Prostate gland (tissue), 2 donors: Measurements from ENCODE around the gene ARHGAP45. TPM values are rescaled to one million over a fixed set of nuclear protein-coding genes. Genes with fewer than 3 reads are reported as not detected.

ENCODE experiments used
- DNase-seq: peaks from one replicate; pipeline ENCODE4 v3.0.0-alpha.2; 2019; ENCODE audit warnings: low spot score
- H3K27ac ChIP-seq, 2 donors: fragments of 200-600 bp; sonication (generic); 2 replicates each; pipeline ENCODE4 v1.5.1; 2017 to 2019
- H3K27me3 ChIP-seq: fragments of 200-600 bp; sonication (generic); replicated peaks from 2 replicates; pipeline ENCODE4 v1.5.1; 2019; ENCODE audit not compliant: insufficient read depth
- H3K36me3 ChIP-seq, 2 donors: fragments of 200-600 bp; sonication (generic); 1 replicate in 1 of 2; 2 replicates in 1 of 2; pipeline versions ENCODE4 v1.5.1 to v1.8.1; 2017 to 2019
- H3K4me1 ChIP-seq: fragments of 200-600 bp; sonication (generic); replicated peaks from 2 replicates; pipeline ENCODE4 v1.5.1; 2019
- H3K4me3 ChIP-seq, 2 donors: fragments of 200-600 bp; sonication (generic); 2 replicates each; pipeline ENCODE4 v1.5.1; 2017 to 2019
- H3K9me3 ChIP-seq: fragments of 200-600 bp; sonication (generic); 2 replicates; pipeline ENCODE4 v1.5.1; 2017
- POLR2A ChIP-seq: fragments of 450-650 bp; IDR thresholded peaks from one replicate; pipeline ENCODE4 v1.6.1; 2016; ENCODE audit warnings: antibody characterized with exemption, mild to moderate bottlenecking
- POLR2AphosphoS5 ChIP-seq: sonication (generic); formaldehyde crosslinking; IDR thresholded peaks from one replicate; pipeline ENCODE4 v1.6.1; 2017; ENCODE audit warnings: antibody characterized with exemption
- WGBS: methylation state at CpG from one replicate; pipeline ENCODE4 v1.1.5; 2018; 5-methylcytosine and 5-hydroxymethylcytosine counted together
- intact Hi-C: fragments of 100-400 bp; cut with DNase I; formaldehyde crosslinking; loops from one replicate; pipeline ENCODE4 v1.14.2; 2022
- total RNA-seq, 2 donors: library from RNA; depleted of rRNA; stranded (reverse); fragments of >200 nt; gene quantifications; one replicate each; pipeline ENCODE4 v1.1.0, GENCODE V29; 2016
- TF ChIP-seq, protein P1 (sequence below), 4 experiments: fragments of 200-600 bp in 2 of 4; fragments of 450-650 bp in 2 of 4; sonication (generic) in 2 of 4; IDR thresholded peaks; 1 replicate in 3 of 4; 2 replicates in 1 of 4; pipeline ENCODE4 v1.5.1; 2016 to 2019; ENCODE audit warnings: antibody characterized with exemption in 4 of 4, mild to moderate bottlenecking in 2 of 4, moderate library complexity in 2 of 4

The ARHGAP45 gene
- total RNA-seq, 2 donors from 2014 or later, result 8.9 to 26.2 TPM

DNA sequence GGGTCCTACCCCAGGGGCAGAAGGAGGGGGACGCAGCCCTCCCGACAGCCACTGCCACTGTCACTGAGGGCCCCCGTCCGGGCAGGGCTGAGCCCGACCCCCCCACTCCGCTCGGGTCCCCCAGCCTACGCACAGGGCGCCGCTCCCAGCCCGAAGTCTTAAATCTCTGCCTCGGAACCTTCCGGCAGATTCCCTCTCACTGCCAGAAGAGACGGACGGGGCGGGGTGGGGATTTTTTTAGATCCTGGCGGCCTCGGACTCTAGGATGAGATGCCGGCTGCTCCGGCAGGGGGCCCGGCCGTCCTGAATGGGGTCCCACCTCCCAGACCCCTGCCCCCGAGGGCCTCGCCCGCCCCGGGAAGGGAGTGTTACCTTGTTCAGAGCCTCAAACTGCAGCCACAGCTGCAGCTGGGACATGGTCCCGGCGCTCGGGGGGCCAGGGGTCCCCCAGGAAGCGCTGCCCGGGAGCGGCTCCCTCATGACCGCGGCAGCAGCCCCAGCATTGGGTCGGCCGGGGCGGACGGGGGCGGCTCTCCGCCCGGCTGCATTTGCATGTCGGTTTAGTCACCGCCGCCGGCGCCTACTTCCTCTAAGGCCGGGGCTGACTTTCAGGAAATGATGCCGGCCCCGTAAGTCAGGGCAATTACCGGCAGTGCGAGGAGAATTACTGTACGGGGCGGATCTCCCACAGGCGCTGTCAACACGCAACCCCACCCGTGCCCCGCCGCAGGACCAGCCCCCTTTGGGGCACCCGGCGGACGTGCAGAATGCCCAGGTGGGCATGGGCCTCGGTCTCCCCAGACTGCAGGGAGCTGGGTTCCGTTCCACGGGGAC lies 65.0 kb downstream of the ARHGAP45 start:
- Histone ChIP-seq H3K4me1 (peaks cover 29% of the 10 kb centered on the region), H3K9me3 (no peaks in the 10 kb centered on the region), H3K36me3 (peaks cover 0 to 5% of the 10 kb centered on the region in 2 donors), H3K27me3 (no peaks in the 10 kb centered on the region), H3K27ac (peak overlapping the region; percentile 83 to 89), H3K4me3 (peak overlapping the region; percentile 39 to 54)
- peak; percentile 83 for DNase-seq
- WGBS, result 2% methylated on average over 32 of the region's 64 CpGs
- intact Hi-C loops, result loop anchor here (5.0 kb wide), 1 partner anchor 40 kb away; the partner anchor contains the start of gene SBNO2
- TF ChIP-seq, protein P1, sequence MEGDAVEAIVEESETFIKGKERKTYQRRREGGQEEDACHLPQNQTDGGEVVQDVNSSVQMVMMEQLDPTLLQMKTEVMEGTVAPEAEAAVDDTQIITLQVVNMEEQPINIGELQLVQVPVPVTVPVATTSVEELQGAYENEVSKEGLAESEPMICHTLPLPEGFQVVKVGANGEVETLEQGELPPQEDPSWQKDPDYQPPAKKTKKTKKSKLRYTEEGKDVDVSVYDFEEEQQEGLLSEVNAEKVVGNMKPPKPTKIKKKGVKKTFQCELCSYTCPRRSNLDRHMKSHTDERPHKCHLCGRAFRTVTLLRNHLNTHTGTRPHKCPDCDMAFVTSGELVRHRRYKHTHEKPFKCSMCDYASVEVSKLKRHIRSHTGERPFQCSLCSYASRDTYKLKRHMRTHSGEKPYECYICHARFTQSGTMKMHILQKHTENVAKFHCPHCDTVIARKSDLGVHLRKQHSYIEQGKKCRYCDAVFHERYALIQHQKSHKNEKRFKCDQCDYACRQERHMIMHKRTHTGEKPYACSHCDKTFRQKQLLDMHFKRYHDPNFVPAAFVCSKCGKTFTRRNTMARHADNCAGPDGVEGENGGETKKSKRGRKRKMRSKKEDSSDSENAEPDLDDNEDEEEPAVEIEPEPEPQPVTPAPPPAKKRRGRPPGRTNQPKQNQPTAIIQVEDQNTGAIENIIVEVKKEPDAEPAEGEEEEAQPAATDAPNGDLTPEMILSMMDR (IDR thresholded peaks at IDR 0.05), result peak in 2 of 4 experiments; percentile 5 to 12
- TF ChIP-seq POLR2AphosphoS5 (peak; percentile 78), POLR2A (peak; percentile 82)

DNA sequence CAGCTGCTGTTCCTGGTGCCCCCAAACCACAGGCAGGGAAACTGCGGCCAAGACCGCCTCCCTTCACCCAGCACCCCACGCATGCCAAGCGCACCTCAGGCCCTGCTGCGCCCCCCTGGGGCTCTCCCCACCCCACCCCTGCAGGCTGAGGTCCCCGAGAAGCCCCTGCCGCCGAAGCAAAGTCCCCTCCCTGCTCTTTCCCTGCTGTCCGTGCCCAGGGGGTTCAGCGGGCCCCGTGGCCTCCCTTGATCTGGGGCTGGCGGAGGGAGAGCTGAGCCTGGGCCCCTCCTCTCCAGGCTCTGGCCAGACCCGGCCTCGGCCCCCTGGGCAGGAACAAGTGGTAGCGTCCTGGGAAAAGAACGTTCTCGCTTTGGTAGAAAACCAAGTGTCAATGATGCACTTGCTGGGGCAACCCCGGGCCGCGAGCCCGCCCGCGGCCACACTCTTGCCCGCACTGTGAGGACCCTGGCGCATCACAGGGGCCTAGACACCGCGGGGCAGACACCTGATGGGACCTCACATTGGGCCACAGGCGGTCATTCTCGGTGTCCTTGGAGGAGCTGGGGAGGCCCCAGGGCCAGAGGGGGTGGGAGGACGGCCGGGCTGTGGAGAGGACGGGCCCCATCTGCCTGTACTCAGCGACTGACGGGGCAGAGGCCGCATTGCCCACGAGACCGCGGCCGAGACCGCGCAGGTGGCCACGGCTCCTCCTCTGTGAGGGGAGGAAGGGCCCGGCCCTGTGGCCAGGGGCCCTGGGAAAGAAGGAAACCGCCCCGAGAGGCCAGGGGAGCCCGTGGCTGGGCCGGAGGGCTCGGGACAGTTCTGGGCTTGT lies 65.8 kb downstream of the ARHGAP45 start:
- H3K36me3 ChIP-seq, result no peaks in the 10 kb centered on the region
- H3K27ac ChIP-seq, result peak overlapping the region; percentile 83 to 89
- H3K4me3 ChIP-seq, result peak overlapping the region; percentile 39 to 54
- intact Hi-C loops, result loop anchor here (5.0 kb wide), 1 partner anchor 40 kb away; the partner anchor contains the start of gene SBNO2
- 53% methylated on average over 31 of the region's 48 CpGs for WGBS
- TF ChIP-seq POLR2A, result no peak
- no peak for TF ChIP-seq POLR2AphosphoS5
- TF ChIP-seq, protein P1 (IDR thresholded peaks at IDR 0.05), result no peak
- H3K9me3 ChIP-seq, result no peaks in the 10 kb centered on the region
- H3K4me1 ChIP-seq, result peaks cover 29% of the 10 kb centered on the region
- no peak for DNase-seq
- no peaks in the 10 kb centered on the region for H3K27me3 ChIP-seq

DNA sequence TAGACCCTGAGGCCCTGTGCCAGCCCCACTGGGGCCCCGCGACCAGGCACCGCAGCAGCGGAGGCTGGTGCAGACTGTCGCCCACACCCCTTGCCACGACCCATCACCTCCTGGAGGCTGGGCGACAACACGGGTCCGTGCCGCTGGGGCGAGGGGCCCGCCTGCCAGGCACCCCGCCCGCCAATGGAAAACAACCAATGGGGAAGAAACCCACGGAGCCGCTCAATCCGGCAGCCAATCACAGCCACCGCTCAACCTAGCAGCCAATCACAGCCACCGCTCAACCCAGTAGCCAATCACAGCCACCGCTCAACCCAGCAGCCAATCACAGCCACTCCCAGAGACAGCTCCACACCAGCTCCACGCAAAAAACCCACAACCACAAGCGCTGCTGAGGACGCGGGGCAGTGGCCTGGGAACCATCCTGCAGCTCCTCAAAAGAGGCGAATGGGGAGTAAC lies 66.5 kb downstream of the ARHGAP45 start:
- WGBS, result 95% methylated on average over 14 of the region's 25 CpGs
- TF ChIP-seq POLR2A (no peak), POLR2AphosphoS5 (no peak)
- TF ChIP-seq, protein P1 (IDR thresholded peaks at IDR 0.05), result no peak
- no peaks in the 10 kb centered on the region for H3K36me3 ChIP-seq
- H3K27ac ChIP-seq, result peak overlapping the region; percentile 83 to 89
- peaks cover 29% of the 10 kb centered on the region for H3K4me1 ChIP-seq
- intact Hi-C loops, result loop anchor here (5.0 kb wide), 1 partner anchor 39 kb away; the partner anchor contains the start of gene SBNO2
- H3K9me3 ChIP-seq, result no peaks in the 10 kb centered on the region
- DNase-seq, result no peak
- H3K4me3 ChIP-seq, result no peak overlapping the region
- H3K27me3 ChIP-seq, result no peaks in the 10 kb centered on the region

DNA sequence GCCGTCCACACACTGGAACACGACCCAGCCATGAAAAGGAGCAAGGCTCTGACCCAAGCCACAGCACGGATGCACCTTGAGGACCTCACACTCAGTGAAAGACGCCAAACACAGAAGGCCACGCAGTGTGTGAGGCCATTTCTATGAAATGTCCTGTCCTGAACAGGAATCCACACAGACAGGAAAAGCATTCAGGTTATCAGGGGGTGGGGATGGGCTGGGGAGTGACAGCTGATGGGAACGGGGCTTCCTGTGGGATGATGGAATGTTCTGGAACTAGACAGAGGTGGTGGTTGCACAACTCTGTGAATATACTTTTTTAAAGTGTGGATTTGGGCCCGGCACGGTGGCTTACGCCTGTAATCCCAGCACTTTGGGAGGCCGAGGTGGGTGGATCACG lies 67.5 kb downstream of the ARHGAP45 start:
- Histone ChIP-seq H3K4me1 (peaks cover 29% of the 10 kb centered on the region), H3K9me3 (no peaks in the 10 kb centered on the region), H3K27me3 (no peaks in the 10 kb centered on the region), H3K36me3 (no peaks in the 10 kb centered on the region), H3K27ac (peak overlapping the region in 1 of 2 donors; percentile 89), H3K4me3 (no peak overlapping the region)
- intact Hi-C loops, result loop anchor here (5.0 kb wide), 1 partner anchor 38 kb away; the partner anchor contains the start of gene SBNO2
- TF ChIP-seq POLR2A, result no peak
- TF ChIP-seq, protein P1 (IDR thresholded peaks at IDR 0.05), result no peak
- no peak for TF ChIP-seq POLR2AphosphoS5
- 90% methylated on average over 11 of the region's 11 CpGs for WGBS
- DNase-seq, result no peak
